ENCODE measurements around the gene CNTNAP2.

CNTNAP2 gene

DNA sequence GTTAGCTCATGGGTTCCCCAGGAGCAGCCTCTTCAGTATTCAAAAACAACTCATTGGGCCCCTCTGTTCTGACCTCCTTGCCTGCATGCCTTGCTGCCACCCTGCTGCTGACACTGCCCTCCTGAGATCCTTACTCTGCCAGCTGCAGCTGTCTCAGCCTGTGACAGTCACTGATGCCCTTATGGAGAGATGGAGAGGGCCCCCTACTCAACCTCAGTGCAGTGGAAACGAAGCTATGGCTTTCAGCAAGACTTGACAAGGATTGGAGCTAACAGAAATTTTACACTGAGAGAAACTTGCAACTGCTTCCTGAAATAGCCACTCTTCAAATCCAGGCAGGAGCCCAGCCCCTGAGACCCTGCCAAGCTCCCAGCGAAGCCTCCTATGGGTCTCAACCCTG lies 1795.7 kb downstream of the CNTNAP2 start:
- DNase-seq = no peak

DNA sequence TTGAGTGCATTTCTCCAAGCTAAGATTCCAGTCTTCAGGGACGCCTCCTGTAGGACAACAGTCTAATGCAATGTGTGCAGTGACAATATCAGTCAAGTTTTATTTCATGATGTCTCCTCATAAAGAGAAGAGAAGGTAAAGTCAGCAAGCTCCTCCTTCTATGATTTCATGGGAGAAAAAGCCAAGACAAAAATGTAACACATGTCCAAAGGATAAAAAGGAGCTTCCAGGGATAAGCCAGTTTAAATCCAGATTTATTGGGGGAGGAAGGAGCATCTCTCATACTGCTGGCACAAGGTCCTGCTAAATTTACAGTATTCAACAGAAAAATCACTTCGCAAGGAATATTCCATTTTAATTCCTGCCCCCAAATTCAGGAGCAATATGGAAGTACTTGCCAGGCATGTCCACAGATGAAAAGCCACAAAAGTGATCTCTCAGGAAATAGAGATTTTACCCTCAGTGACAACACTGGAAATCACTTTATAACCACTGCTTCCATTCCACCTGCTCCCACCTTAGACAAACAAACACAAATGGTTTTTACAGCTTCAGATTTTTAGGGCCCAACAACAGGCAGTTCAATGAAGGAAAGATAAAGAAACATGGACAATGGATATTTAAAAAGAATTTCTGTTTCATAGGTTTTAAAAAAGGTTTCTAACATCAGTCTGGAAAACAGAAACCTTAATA lies 1796.5 kb downstream of the CNTNAP2 start:
- DNase-seq = no peak

DNA sequence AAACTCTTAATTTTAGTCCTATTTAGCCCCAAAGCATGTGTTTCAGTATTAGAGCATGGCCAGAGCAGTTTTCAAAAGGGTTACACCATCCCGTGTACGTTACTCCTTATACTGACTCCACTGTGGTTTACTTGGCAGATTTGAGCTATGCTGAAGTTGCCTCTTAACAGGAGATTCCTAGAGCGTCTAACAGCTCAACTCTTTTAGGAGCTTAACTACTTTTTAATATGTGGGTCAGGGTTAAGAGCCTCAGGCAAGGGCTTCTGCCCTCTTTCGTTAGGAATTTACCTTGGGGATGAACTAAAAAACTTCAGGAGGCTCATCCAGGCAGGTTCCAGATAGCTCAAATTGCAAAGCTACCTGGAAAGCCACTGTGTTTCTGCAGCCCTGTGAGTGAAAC lies 1799.2 kb downstream of the CNTNAP2 start:
- no peak for DNase-seq

DNA sequence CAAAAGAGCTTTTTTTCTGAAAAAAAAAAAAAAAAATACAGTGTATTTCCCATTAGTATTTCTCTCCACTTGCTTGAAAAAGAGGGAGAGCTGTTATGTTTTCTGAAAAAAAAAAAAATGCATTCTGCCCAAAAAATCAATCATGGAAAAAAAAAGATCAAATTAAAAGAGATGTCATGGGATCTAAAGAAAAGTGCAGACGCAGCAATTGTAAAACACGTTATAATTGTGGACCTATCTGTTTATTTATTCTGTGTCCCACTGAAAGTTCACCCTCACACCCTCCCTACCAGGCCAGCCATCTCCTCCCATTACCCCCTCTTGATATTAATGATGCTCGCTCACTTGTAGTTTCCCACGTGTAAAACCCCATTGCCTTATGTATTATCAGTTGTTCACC lies 1800.0 kb downstream of the CNTNAP2 start:
- no peak for DNase-seq

DNA sequence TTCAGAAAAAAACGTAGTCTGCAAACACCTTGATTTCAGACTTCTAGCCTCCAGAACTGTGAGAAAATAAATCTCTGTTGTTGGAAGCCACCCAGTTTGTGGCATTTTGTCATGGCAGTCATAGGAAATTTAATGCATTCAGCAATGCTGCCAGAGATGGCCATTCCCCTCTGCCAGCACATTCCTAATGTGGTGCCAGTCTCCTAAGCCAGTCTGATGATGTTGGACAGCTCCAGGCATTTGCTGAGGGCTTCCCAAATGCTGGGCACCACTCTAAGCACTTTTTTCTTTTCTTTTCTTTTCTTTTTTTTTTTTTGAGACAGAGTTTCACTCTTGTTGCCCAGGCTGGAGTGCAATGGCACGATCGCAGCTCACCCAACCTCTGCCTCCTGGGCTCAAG lies 1807.2 kb downstream of the CNTNAP2 start:
- DNase-seq = no peak

DNA sequence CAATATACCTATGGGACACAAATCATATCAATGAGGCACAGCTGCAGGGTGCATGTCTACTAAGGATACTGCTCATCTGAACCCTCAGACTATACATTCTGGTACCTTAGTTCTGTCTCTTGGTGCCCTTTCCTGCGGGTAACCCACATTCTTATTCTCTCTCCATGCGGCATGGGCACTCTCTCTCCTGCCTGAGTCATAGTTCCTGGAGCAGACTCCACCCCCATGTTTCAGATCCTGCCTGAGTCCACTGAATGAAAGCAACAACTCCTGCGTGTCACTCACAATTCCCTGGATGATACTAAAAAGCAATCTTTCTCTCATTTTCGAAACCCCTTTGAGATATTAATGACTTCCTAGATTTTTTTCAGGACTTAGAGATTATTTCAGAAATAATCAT lies 1820.8 kb downstream of the CNTNAP2 start:
- DNase-seq = no peak

DNA sequence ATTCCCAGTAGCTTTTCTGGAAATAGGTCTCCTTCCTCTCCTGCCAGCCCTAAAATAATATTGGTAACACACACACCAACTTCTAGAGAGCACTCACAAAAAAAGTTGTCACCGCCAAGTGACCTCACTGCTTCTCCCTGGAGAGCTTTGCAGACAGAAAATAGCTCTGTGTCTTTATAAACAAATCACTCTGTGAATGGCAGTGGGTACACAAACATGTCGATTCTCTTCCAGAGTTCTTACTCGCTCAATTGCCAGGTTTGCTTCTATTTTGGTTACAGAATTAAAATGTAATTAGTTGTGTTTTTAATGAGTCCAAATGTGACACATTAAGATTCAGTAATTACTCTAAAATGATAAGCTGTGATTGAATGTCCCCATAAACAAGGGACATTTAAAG lies 1824.8 kb downstream of the CNTNAP2 start:
- DNase-seq = no peak

DNA sequence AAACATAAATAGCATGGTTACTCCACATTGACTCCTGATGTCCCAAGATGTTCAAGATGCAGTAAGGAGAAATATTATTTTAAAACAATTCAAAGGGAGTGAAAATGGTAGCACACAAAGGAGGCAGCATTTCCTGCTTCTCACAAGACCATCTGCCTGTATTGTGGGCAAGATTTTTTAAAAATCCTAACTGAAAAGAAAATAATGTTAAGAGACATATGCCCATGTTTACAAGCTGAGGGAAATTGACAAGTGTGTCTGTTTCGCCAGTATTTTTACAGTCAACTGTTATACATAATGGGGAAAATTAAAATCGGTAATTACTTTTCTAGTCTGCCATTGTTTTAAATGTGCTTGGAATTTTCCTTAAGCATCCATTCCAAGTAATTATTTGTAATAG lies 1827.7 kb downstream of the CNTNAP2 start:
- DNase-seq = no peak

DNA sequence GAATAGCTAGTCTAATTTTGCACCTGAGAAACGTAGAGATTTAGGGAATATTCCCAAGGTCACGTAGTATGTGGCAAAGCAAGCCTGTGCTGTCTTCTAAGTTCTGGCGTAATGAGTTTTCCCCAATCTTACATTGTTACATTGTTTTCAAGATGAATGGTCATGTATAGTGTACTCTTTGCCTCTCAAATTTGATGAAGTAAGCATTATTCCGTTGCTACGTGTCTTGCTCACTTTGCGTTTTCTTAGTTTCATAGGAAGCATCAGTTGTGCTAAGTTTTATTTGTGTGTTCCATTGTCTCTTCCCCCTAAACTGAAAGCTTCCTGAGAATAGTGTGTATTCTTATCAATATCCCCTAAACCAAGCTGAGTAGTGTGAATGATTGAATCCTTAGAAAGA lies 1836.3 kb downstream of the CNTNAP2 start:
- no peak for DNase-seq

DNA sequence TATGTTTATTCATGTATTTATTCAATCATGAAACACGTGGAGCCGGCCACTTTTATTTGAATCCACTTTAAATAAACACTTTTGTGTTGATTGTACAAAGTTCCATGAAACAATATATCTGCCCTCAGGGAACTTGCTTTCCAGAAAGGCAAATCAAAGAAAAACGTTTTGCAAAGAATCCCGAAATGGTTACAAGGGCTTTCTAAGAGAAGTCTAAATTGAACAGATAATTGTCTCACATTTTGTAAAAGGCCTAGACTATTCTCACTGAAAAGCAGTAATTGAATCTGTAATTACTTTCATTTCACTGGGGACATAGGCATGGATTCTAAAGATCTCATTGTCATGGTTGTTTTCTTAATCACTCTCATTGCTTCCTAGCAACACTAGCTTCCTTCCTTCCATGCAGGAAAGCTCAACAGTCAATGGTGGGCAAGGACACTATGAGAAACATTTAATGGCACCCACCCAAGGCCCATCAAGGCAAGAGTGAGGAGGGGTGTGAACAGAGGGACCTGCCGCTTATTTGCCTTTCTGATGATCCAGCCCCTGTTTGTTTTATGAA lies 1851.5 kb downstream of the CNTNAP2 start:
- DNase-seq = no peak

DNA sequence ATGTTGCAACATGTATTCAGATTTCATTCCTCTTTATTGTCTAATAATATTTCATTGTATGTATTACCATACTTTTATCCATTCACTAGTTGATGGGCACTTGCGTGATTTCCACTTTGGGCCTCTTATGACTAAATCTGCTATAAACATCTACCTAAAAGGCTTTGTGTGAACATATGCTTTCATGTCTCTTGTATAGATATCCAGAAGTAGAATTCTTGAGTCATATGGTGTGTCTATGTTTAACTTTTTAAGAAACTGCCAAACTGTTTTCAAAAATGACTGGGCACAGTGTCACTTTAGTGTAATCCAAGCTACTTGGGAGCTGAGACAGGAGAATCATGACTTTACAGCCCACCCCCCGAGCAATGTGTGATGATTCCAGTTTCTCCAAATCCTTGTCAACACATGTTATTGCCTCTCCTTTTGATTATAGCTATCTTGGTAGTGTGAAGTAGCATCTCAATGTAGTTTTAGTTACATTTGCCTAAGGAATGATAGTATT lies 1855.1 kb downstream of the CNTNAP2 start:
- DNase-seq = no peak

DNA sequence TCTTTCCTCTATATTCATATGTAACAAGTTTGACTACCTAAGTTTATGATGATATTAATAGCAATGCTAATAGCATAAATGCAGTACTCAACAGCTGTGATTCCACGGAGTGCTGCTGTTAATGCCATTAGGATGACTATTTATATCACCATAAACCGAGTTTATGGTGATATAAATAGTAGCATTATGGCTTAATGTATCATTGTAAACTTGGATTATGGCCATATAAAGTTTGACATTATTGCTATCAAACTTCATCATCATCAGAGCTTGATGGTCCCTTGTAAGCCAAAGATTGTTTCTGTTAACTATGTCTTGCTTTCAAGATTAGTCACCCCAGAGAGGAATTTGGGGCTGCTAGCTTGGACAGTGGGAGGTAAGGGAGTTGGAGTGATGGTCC lies 1861.6 kb downstream of the CNTNAP2 start:
- DNase-seq = no peak

DNA sequence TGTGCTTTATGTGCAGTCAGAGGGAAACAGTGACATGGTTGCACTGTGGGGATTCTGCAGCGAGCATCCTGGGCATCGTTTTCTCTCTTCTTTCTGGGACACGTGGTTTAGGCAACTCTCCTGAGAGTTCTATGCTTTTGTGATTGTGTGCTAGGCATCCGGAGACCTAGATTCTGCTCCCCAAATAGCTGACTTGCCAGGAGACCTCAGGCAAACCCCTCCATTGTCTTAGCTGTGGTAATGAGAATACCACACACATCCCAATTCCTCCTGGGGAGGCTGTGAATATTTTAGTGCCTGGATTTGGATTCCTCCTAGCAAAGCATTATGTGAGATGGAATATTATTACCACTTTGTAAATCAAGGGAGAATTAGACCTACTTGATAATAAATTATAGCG lies 1862.0 kb downstream of the CNTNAP2 start:
- DNase-seq = no peak

DNA sequence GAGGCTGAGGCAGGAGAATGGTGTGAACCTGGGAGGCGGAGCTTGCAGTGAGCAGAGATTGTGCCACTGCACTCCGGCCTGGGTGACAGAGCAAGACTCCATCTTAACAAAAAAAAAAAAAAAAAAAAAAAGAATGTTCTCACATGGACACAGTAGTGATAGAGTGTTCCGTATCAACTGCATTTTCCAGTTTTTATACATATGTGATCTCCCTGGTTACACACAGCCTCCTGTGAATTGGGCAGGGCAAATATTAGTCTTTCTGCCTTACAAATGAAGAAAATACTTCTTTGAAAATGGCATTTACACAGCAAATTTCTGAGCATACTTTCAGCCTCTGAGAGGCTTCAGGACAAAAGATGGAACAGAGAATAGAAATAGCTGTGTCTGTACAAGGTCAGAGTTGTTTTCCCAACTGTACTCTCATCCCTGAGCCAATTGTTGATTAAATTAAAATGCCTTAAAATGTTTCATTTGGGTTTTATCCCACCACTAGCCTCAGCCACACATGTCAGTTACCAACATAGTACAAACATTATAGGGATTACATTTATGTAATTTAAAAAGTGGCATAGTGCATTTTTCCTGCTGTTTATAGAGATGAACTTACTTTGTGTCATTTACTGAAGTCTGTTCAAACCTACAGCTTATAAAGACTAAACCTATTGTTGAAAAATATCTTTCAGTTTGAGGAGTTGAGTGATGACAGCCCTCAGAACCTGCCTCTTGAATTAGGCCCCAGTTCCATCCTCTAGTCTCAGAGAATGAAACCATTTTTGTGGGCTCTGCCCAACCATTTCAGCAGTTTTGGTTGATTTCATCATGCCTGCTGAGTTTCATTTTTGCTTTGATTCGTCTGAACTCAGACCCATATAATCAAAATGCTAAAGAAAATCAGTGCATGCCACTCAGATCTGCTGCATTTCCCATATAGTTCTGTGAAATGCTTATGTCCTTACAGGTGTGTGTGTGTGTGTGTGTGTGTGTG lies 1864.5 kb downstream of the CNTNAP2 start:
- no peak for DNase-seq

DNA sequence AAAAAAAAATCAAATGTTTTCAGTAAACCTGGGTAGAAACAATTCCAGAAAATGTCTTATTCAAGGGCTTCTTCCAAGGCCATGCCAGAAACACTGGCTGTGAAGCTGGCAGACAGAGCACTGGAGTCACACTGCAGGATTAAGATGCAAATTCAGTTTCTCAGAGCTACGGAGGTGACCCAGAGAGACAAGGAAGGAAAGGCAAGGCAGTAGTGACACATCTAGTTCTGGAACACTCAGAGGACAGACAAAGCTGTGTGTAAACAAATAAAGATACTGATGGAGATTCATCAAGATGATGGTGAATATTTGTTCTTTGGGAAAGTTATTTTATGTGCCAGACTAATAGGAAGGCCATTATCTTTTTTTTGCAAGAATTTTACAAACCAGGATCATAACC lies 1865.7 kb downstream of the CNTNAP2 start:
- DNase-seq = no peak

DNA sequence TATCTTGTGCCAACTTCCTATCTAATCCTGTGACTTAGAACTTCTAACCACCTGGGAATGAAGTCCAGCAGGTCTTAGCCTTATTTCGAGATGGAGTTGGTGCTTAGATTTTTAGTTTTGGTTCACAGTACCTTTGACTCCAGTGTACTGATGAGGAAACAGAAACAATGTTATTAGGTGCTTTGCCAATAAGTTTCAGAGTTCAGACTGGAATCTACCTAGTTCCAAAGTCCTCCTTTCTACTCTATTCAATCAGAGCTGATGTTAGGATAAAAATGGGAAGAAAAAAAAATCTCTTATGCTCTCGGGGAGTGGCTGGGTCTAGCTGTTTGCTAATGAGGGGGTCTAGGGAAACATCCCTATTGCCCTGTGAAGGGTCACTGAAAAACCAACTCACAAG lies 1867.7 kb downstream of the CNTNAP2 start:
- no peak for DNase-seq

DNA sequence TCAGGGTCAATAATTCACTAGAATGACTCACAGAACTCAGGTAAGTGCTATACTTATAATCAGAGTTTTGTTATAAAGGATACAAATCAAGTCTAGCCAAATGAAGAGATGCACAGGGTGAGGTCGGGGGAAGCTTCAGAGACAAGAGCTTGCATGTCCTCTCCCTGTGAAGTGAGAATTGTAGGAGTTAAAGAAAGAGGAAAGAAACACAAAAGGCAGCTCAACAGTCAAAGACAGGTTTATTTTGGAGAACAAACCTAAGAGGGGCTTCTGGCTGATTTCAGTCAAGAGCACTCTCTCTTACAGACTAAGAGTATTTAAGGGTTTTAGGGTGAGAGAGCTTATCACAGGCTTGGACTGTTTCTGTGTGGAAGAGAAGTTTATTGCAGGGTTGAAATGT lies 1873.5 kb downstream of the CNTNAP2 start:
- no peak for DNase-seq

DNA sequence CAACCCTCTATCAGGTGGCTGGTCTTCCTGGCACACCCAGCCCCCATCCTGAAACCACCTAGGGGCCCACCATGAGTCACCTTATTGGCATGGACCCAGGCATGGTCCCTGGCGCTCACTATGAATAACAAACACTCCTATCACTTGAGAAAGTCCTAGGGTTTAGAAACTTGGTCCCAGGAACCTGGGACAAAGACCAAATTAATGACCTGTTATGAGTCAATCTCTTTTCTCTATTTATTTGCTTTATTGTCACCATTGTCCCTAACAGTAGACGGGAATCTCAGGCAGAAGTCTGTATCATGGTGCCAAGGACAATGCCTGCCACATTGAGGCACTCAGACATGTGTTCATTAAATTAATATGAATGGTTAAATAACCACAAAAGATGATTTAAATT lies 1874.3 kb downstream of the CNTNAP2 start:
- DNase-seq = no peak

DNA sequence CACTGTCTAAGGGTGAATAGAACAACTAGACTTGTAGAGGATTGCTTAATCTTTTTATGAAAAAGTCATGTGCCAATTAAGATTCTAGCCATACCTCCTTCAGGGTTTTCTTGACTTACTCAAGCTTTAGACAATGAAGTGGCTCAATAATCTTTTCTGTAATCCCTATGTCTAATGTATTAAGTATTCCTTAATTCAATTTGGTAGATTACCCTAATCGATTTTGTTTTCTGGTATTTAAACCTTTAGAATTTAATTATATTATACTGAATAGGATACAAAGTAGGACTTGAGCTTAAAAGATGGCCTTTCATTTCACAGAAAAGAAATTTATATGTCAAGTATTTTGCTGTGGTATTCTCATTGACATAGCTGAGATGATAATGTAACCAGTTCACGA lies 1876.1 kb downstream of the CNTNAP2 start:
- DNase-seq = no peak

DNA sequence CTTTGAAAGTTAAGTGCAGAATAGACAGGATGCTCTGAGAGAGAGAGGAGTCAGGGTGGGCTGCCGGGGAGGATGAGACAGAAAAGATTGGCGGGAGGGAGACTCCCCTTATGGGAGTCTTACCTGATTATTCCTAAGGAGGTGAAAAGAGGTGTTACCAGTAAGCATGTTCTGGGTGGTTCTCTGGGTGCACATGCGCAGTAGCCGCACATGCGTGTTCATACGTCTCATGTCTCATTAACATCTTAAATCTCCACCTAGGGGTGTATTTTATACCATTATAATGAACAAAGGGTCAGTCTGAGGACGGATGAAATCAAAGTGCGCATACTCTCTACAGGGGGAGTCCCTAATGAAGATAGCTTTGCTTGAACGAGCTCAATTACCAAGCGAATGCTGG lies 1881.0 kb downstream of the CNTNAP2 start:
- no peak for DNase-seq

DNA sequence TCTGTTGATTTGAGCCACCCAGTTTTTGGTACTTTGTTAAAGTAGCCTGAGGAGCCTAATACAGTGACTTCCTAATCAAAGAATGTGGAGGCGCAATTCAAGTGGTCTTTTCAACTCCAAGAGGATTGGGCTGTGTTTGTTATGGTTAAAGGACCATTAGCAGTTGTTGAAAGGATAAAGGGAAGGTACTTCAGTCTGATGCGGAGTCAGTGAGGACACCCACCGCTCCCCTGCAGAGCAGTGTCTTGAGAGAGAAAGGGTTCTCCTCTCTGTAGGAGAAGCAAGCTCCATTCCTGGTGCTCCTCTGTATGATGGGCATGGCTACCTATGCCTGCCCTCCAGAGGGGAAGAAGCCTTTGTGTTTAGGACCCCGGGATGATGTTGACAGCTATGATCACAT lies 1883.4 kb downstream of the CNTNAP2 start:
- DNase-seq = no peak

DNA sequence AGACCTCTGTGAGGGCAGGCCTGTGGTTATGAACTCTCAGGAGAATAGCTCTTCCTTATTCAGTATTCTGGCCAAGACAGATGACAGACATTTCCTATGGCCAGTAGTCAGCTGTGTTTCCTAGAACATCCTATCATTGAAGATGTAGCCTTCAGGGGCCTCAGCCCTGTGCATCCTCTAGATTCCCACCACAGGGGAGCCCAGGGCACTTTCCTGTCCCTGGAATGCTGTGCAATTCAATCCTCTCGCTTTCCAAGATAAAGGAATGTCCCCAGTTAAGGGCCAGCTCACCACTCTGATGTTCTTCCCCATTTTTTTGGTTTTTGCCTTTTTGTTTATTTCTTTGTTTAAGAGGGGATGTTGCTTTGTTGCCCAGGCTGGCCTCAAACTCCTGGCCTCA lies 1895.2 kb downstream of the CNTNAP2 start:
- DNase-seq = no peak

DNA sequence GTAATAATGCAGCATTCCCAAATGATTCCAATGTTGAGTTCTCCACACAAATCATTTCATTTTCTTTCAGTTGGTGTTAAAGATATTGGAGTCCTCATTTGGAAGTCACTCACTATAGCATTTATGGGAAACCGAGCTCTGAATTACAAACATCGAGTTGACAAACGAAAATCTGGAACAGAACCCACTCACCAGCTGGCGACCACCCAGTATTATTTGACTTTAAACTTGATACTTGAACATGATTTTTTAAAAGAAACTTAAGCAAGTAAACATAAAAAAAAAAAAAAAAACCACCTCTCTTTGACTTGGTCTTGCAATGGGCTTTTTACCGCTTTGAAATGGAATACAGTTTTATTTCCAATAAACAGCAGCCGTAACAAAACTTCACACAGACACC lies 1897.4 kb downstream of the CNTNAP2 start:
- DNase-seq = no peak

DNA sequence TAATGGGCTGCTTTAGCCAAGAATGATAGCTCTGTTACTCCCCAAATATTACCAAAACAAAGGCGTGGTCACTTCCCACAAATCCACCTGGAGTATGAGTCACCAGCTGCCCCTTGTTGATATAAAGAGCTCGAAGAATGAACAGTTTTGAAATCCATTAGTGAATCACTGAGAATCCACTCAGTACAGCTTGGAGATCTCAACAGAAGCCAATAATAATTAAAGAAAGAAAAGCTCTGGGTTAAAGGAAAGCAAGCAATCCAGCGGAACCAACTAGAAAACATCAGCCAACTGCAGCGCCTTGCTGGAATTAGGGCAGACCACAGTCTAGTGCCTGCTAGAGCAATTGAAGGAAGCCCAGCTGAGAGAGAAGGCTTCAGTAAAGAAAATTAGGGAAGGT lies 1897.9 kb downstream of the CNTNAP2 start:
- no peak for DNase-seq

Measured in CD4-positive, alpha-beta T cell treated with Interleukin-4 for 4 hours (primary cell).